Psoas muscle (tissue), 8 donors: ENCODE data around the gene ATOH7. TPM values are rescaled to one million over a fixed set of nuclear protein-coding genes. Genes with fewer than 3 reads are reported as not detected.

Source experiments
- ATAC-seq, 4 donors: fragments of 200-7000 bp; cut with Tn5 transposase; one replicate each; pipeline ENCODE4 v1.9.1; 2020; ENCODE audit warnings: moderate library complexity in 3 of 4, mild to moderate bottlenecking in 2 of 4
- DNase-seq, 2 donors: peaks; one replicate each; pipeline ENCODE4 v3.0.0-alpha.2; 2020
- H3K27ac ChIP-seq: fragments of 200-600 bp; one replicate; pipeline ENCODE4 v1.8.0; 2022
- H3K27me3 ChIP-seq, 3 donors: fragments of 200-600 bp in 1 of 3; one replicate each; pipeline versions ENCODE4 v1.6.1 to v1.8.0; 2013 to 2022; ENCODE audit warnings: low read length in 2 of 3, mild to moderate bottlenecking in 2 of 3, moderate library complexity in 1 of 3; ENCODE audit not compliant: insufficient read depth in 3 of 3
- H3K36me3 ChIP-seq, 2 donors: fragments of 200-600 bp in 1 of 2; one replicate each; pipeline versions ENCODE4 v1.6.1 to v1.8.0; 2013 to 2022; ENCODE audit warnings: low read depth in 1 of 2, mild to moderate bottlenecking in 1 of 2, moderate library complexity in 1 of 2; ENCODE audit not compliant: insufficient read depth in 1 of 2
- H3K4me1 ChIP-seq: fragments of 200-600 bp; one replicate; pipeline ENCODE4 v1.8.0; 2022
- H3K4me3 ChIP-seq: fragments of 200-600 bp; one replicate; pipeline ENCODE4 v1.8.0; 2022; ENCODE audit warnings: mild to moderate bottlenecking
- H3K9me3 ChIP-seq: fragments of 200-600 bp; one replicate; pipeline ENCODE4 v1.8.0; 2022
- CTCF ChIP-seq: fragments of 200-600 bp; IDR thresholded peaks from one replicate; pipeline ENCODE4 v1.8.0; 2022; ENCODE audit warnings: antibody characterized with exemption
- WGBS, 3 donors: extraction: QIAGEN DNeasy Blood & Tissue Kit; methylation state at CpG; one replicate each; pipeline versions ENCODE4 v1.1.6 to v1.1.7; 2013; 5-methylcytosine and 5-hydroxymethylcytosine counted together
- intact Hi-C, 2 donors: fragments of 100-400 bp; cut with DNase I; formaldehyde crosslinking; loops; one replicate each; pipeline versions ENCODE4 v1.11.0 to v1.14.2; 2022
- polyA plus RNA-seq, 3 donors: library from polyadenylated mRNA; stranded (reverse); fragments of 200-250 nt; gene quantifications; one replicate each; pipeline ENCODE4 v1.2.3, GENCODE V29; 2013
- total RNA-seq, 4 donors: library from RNA; stranded (reverse); fragmentation: NEBNext Ultra II Directional in 2 of 4; extraction: Animal tissue kit (Norgen Biotek cat#: 25700) in 2 of 4; gene quantifications; one replicate each; pipeline versions ENCODE4 v1.2.1 to v1.2.4, GENCODE V29; 2021 to 2023
- donor health status: healthy with polysubstance abuse.
- donor health status: DM: no; HTN: no; CAD: no; lungs with moderate emphysema.
- donor health status: Bipolar disorder and iron deficiency.
- donor health status: healthy.
- donor health status: DM: yes; HTN: yes; CAD: no.
- donor health status: DM: no; HTN: no; CAD: no.
- donor health status: DM: no; HTN: no; CAD: no.
- donor health status: DM: yes; HTN: yes; CAD: no.

The ATOH7 gene
- total and polyA plus RNA-seq, 7 donors: 0.17 TPM; not detected in 6

GRCh38 chr10:68223535-68224165, 8.3 kb downstream of the ATOH7 start:
- intact Hi-C loops: loop anchor here in 1 of 2 donors (5.0 kb wide), 1 partner anchor 99 kb away; no protein-coding TSS in a partner anchor

GRCh38 chr10:68222391-68222790, 9.5 kb downstream of the ATOH7 start:
- TF ChIP-seq CTCF: no peak
- Histone ChIP-seq H3K4me1 (no peaks in the 10 kb centered on the region), H3K36me3 (peaks cover 0 to 27% of the 10 kb centered on the region in 2 donors), H3K27me3 (no peaks in the 10 kb centered on the region), H3K27ac (no peak overlapping the region), H3K9me3 (no peaks in the 10 kb centered on the region), H3K4me3 (no peak overlapping the region)
- WGBS, 3 donors: 63 to 78% (median 67%) methylated on average over 2 of the region's 2 CpGs
- intact Hi-C loops: loop anchor here in 1 of 2 donors (5.0 kb wide), 1 partner anchor 100 kb away; no protein-coding TSS in a partner anchor
- DNase-seq (no peak), ATAC-seq (no peak)

More at GRCh38 chr10:68223535-68224165, 8.3 kb downstream of the ATOH7 start:
- Histone ChIP-seq H3K27ac (no peak overlapping the region), H3K9me3 (no peaks in the 10 kb centered on the region), H3K36me3 (peaks cover 0 to 16% of the 10 kb centered on the region in 2 donors), H3K27me3 (no peaks in the 10 kb centered on the region), H3K4me3 (no peak overlapping the region), H3K4me1 (no peaks in the 10 kb centered on the region)
- 79 to 83% (median 82%) methylated on average over 3 of the region's 3 CpGs for WGBS, 3 donors
- DNase-seq: no peak
- TF ChIP-seq CTCF: no peak
- ATAC-seq: peak; percentile 15 to 45 (median 33)

- no peak for ATAC-seq
- Histone ChIP-seq H3K4me3 (no peak overlapping the region), H3K9me3 (no peaks in the 10 kb centered on the region), H3K36me3 (peaks cover 0 to 36% of the 10 kb centered on the region in 2 donors), H3K27ac (no peak overlapping the region), H3K27me3 (no peaks in the 10 kb centered on the region), H3K4me1 (no peaks in the 10 kb centered on the region)
- intact Hi-C loops: loop anchor here in 1 of 2 donors (5.0 kb wide), 1 partner anchor 101 kb away; no protein-coding TSS in a partner anchor
- no peak for TF ChIP-seq CTCF
- DNase-seq: no peak
Measured at GRCh38 chr10:68221196-68221595, 10.7 kb downstream of the ATOH7 start.

GRCh38 chr10:68218786-68219185, 13.1 kb downstream of the ATOH7 start:
- no peak overlapping the region for H3K4me3 ChIP-seq
- WGBS, 3 donors: 83 to 88% (median 87%) methylated on average over 4 of the region's 4 CpGs
- no peak for DNase-seq
- H3K36me3 ChIP-seq: peaks cover 0 to 60% of the 10 kb centered on the region in 2 donors
- no peaks in the 10 kb centered on the region for H3K4me1 ChIP-seq
- TF ChIP-seq CTCF: no peak
- H3K9me3 ChIP-seq: no peaks in the 10 kb centered on the region
- H3K27me3 ChIP-seq: no peaks in the 10 kb centered on the region
- H3K27ac ChIP-seq: no peak overlapping the region
- ATAC-seq: no peak
- intact Hi-C loops: no loop called here
